ENCODE results near the gene WDR1. TPM values are rescaled to one million over a fixed set of nuclear protein-coding genes. Genes with fewer than 3 reads are reported as not detected.

Gene WDR1
- total RNA-seq, 4 donors from 2014 or later, result 57.3 to 84.2 (median 72.7) TPM

GRCh38 chr4:10161840-10162239 lies 45.2 kb upstream of the WDR1 start:
- TF ChIP-seq POLR2A (IDR thresholded peaks at IDR 0.05) (no peak), CTCF (IDR thresholded peaks at IDR 0.05 in 4 of 5, conservative IDR thresholded peaks at IDR 0.05 in 1 of 5) (no peak)
- no peak overlapping the region for H3K4me3 ChIP-seq
- no peaks in the 10 kb centered on the region for H3K27me3 ChIP-seq
- in situ Hi-C loops (cut with MboI; ENCODE audit: low sequenced_read_pairs in 4 of 4) (loop anchor here (5.0 to 25.0 kb wide), 5 partner anchors 240 to 390 kb away; no protein-coding TSS in a partner anchor), intact Hi-C loops (cut with DNase I; ENCODE audit: low total_unique reads) (loop anchor here (5.0 kb wide), 1 partner anchor 390 kb away; no protein-coding TSS in a partner anchor)
- no peaks in the 10 kb centered on the region for H3K9me3 ChIP-seq
- H3K27ac ChIP-seq, result no peak overlapping the region
- DNase-seq, result no peak
- no peak for ATAC-seq
- peaks cover 0 to 5% of the 10 kb centered on the region in 2 donors for H3K4me1 ChIP-seq
- no peaks in the 10 kb centered on the region for H3K36me3 ChIP-seq

GRCh38 chr4:10161146-10161545 lies 44.5 kb upstream of the WDR1 start:
- in situ Hi-C loops (cut with MboI; ENCODE audit: low sequenced_read_pairs in 4 of 4), result loop anchor here (5.0 to 25.0 kb wide), 5 partner anchors 241 to 391 kb away; no protein-coding TSS in a partner anchor
- no peaks in the 10 kb centered on the region for H3K27me3 ChIP-seq
- H3K4me1 ChIP-seq, result peaks cover 0 to 5% of the 10 kb centered on the region in 2 donors
- no peak overlapping the region for H3K27ac ChIP-seq
- no peaks in the 10 kb centered on the region for H3K9me3 ChIP-seq
- no peak overlapping the region for H3K4me3 ChIP-seq
- peak in 1 of 2 donors; percentile 34 for ATAC-seq
- intact Hi-C loops (cut with DNase I; ENCODE audit: low total_unique reads), result loop anchor here (5.0 kb wide), 1 partner anchor 391 kb away; no protein-coding TSS in a partner anchor
- DNase-seq, result no peak
- H3K36me3 ChIP-seq, result no peaks in the 10 kb centered on the region
- TF ChIP-seq CTCF (IDR thresholded peaks at IDR 0.05 in 4 of 5, conservative IDR thresholded peaks at IDR 0.05 in 1 of 5), result no peak
- no peak for TF ChIP-seq POLR2A (IDR thresholded peaks at IDR 0.05)

- intact Hi-C loops (cut with DNase I; ENCODE audit: low total_unique reads) (loop anchor here (1.0 to 5.0 kb wide), 2 partner anchors 243 to 392 kb away; no protein-coding TSS in a partner anchor), in situ Hi-C loops (cut with MboI; ENCODE audit: low sequenced_read_pairs in 4 of 4) (loop anchor here (5.0 to 25.0 kb wide), 5 partner anchors 242 to 392 kb away; no protein-coding TSS in a partner anchor)
- no peak for DNase-seq
- Histone ChIP-seq H3K36me3 (no peaks in the 10 kb centered on the region), H3K27ac (no peak overlapping the region), H3K4me1 (peaks cover 0 to 5% of the 10 kb centered on the region in 2 donors), H3K9me3 (no peaks in the 10 kb centered on the region), H3K27me3 (no peaks in the 10 kb centered on the region), H3K4me3 (no peak overlapping the region)
- TF ChIP-seq CTCF (IDR thresholded peaks at IDR 0.05 in 4 of 5, conservative IDR thresholded peaks at IDR 0.05 in 1 of 5) (peak in 2 of 5 experiments; percentile 30 to 34), POLR2A (IDR thresholded peaks at IDR 0.05) (no peak)
- no peak for ATAC-seq
These were observed 43.8 kb upstream of the WDR1 start for GRCh38 chr4:10160281-10160856.

GRCh38 chr4:10159671-10160070 lies 43.1 kb upstream of the WDR1 start:
- intact Hi-C loops (cut with DNase I; ENCODE audit: low total_unique reads), result loop anchor here (1.0 to 5.0 kb wide), 2 partner anchors 244 to 393 kb away; no protein-coding TSS in a partner anchor

More at GRCh38 chr4:10159671-10160070, 43.1 kb upstream of the WDR1 start:
- Histone ChIP-seq H3K4me3 (no peak overlapping the region), H3K36me3 (no peaks in the 10 kb centered on the region), H3K27ac (no peak overlapping the region), H3K27me3 (no peaks in the 10 kb centered on the region), H3K4me1 (peaks cover 0 to 5% of the 10 kb centered on the region in 2 donors), H3K9me3 (no peaks in the 10 kb centered on the region)
- DNase-seq (no peak), ATAC-seq (no peak)
- in situ Hi-C loops (cut with MboI; ENCODE audit: low sequenced_read_pairs in 4 of 4), result loop anchor here (5.0 to 25.0 kb wide), 5 partner anchors 243 to 393 kb away; no protein-coding TSS in a partner anchor
- TF ChIP-seq CTCF (IDR thresholded peaks at IDR 0.05 in 4 of 5, conservative IDR thresholded peaks at IDR 0.05 in 1 of 5) (no peak), POLR2A (IDR thresholded peaks at IDR 0.05) (no peak)
